Muscle of back (tissue), 11 donors: Measurements from ENCODE around the gene CBFA2T2. TPM values are rescaled to one million over a fixed set of nuclear protein-coding genes. Genes with fewer than 3 reads are reported as not detected.
"Not testable (repeated sequence)": the region's sequence is repeated elsewhere in the genome, so short reads cannot be mapped to it uniquely, and the experiment has no call there.

ENCODE experiments used
- DNase-seq, 3 donors: peaks; one replicate each; pipeline versions ENCODE4 v3.0.0 to v3.0.0-alpha.2; 2013
- polyA plus RNA-seq, 10 donors: library from polyadenylated mRNA; unstranded; fragments of 120-200 nt; gene quantifications; one replicate each; pipeline ENCODE4 v1.2.1, GENCODE V29; 2013; ENCODE audit not compliant: insufficient read length in 10 of 10

Gene CBFA2T2
- polyA plus RNA-seq, 10 donors = 9.9 to 18.9 (median 14.1) TPM

- DNase-seq = no peak
These were observed 51.9 kb downstream of the CBFA2T2 start for GRCh38 chr20:33541797-33542196.

- no peak for DNase-seq
These were observed 55.9 kb downstream of the CBFA2T2 start for GRCh38 chr20:33545763-33546162.

GRCh38 chr20:33549229-33549999 is 59.5 kb downstream of the CBFA2T2 start:
- DNase-seq = no peak

GRCh38 chr20:33551778-33552177 is 61.9 kb downstream of the CBFA2T2 start:
- DNase-seq = no peak

GRCh38 chr20:33552519-33552918 is 62.6 kb downstream of the CBFA2T2 start:
- DNase-seq = no peak

- DNase-seq = no peak
These were observed 63.6 kb downstream of the CBFA2T2 start for GRCh38 chr20:33553516-33553915.

- DNase-seq = peak; percentile 44 to 83 (median 65)
These were observed 65.1 kb downstream of the CBFA2T2 start for GRCh38 chr20:33554914-33555420.

GRCh38 chr20:33555755-33556154 is 65.9 kb downstream of the CBFA2T2 start:
- no peak for DNase-seq

- no peak for DNase-seq
These were observed 66.3 kb downstream of the CBFA2T2 start for GRCh38 chr20:33556246-33556645.

- no peak for DNase-seq
These were observed 68.7 kb downstream of the CBFA2T2 start for GRCh38 chr20:33558348-33559144.

GRCh38 chr20:33559212-33559611 is 69.3 kb downstream of the CBFA2T2 start:
- DNase-seq = no peak

GRCh38 chr20:33560026-33560425 is 70.1 kb downstream of the CBFA2T2 start:
- no peak for DNase-seq

- not testable (repeated sequence) for DNase-seq
These were observed 71.2 kb downstream of the CBFA2T2 start for GRCh38 chr20:33561053-33561452.

GRCh38 chr20:33561692-33562601 is 72.1 kb downstream of the CBFA2T2 start:
- peak; percentile 84 to 95 (median 91) for DNase-seq

GRCh38 chr20:33563788-33564187 is 73.9 kb downstream of the CBFA2T2 start:
- DNase-seq = no peak

GRCh38 chr20:33566781-33567603 is 77.1 kb downstream of the CBFA2T2 start:
- peak in 2 of 3 donors; percentile 21 to 48 for DNase-seq

- DNase-seq = no peak
These were observed 78.1 kb downstream of the CBFA2T2 start for GRCh38 chr20:33567949-33568348.

- DNase-seq = peak in 2 of 3 donors; percentile 46 to 72
These were observed 78.5 kb downstream of the CBFA2T2 start for GRCh38 chr20:33568378-33568777.

- DNase-seq = peak; percentile 39 to 74 (median 46)
These were observed 79.2 kb downstream of the CBFA2T2 start for GRCh38 chr20:33568868-33569801.
